GM12864 (cell line): ENCODE measurements around the gene RAD51AP2.
A peak's percentile ranks its signal among the peaks of the same experiment; 100 is the strongest.

Experiments used
- DNase-seq: peaks from one replicate; pipeline ENCODE4 v3.0.0-alpha.2; 2011; ENCODE audit warnings: low read depth
- H3K4me3 ChIP-seq: 2 replicates; pipeline ENCODE4 v1.5.1; 2011; ENCODE audit warnings: mild to moderate bottlenecking, low read depth, low read length, control low read depth
- TF ChIP-seq, protein P1 (sequence below): IDR thresholded peaks from 2 replicates; pipeline ENCODE4 v1.5.1; 2011; ENCODE audit warnings: low read depth, mild to moderate bottlenecking, moderate library complexity, low read length, control low read depth, inconsistent platforms; ENCODE audit errors: missing control alignments

RAD51AP2 gene

DNA sequence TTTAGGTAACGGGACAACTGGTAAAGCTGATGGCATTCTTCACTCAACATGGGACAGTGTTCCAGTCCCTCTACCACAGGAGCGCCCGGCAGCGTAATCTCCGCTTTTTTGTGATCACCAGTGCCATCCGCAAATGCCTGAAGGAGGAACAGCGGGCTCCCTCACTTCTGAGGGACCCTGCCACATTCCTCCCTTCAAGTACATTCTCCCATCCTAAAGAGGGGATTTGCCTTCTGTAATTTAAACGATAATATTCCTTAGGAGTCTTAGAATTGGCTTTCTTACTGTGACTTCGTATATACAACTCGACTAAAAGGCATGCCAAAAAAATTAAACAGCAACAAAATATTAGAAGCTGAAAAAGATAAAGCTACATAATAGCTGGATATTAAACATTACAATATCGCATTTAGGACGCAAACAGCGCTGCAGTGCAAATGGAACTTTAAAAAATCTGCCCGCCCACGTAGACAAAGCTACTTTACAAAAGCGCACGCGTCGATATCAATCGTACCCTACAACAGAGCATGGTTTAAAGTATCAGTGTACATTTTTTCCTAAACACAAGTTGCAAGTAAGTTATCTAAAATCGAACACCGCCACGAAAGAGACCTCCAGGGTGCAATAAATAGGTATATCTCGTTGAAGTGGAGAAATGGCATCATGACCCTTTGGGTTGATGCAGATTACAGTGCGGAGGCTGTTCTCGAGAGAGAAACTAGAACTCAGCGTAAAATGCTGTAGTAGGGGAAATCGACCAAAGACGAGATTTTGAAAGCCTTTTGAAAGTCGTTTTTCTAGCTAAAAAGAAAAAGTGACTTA lies 20.0 kb upstream of the RAD51AP2 start:
- DNase-seq = no peak
- H3K4me3 ChIP-seq = peak overlapping the region; percentile 23
- TF ChIP-seq, protein P1, sequence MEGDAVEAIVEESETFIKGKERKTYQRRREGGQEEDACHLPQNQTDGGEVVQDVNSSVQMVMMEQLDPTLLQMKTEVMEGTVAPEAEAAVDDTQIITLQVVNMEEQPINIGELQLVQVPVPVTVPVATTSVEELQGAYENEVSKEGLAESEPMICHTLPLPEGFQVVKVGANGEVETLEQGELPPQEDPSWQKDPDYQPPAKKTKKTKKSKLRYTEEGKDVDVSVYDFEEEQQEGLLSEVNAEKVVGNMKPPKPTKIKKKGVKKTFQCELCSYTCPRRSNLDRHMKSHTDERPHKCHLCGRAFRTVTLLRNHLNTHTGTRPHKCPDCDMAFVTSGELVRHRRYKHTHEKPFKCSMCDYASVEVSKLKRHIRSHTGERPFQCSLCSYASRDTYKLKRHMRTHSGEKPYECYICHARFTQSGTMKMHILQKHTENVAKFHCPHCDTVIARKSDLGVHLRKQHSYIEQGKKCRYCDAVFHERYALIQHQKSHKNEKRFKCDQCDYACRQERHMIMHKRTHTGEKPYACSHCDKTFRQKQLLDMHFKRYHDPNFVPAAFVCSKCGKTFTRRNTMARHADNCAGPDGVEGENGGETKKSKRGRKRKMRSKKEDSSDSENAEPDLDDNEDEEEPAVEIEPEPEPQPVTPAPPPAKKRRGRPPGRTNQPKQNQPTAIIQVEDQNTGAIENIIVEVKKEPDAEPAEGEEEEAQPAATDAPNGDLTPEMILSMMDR = no peak

DNA sequence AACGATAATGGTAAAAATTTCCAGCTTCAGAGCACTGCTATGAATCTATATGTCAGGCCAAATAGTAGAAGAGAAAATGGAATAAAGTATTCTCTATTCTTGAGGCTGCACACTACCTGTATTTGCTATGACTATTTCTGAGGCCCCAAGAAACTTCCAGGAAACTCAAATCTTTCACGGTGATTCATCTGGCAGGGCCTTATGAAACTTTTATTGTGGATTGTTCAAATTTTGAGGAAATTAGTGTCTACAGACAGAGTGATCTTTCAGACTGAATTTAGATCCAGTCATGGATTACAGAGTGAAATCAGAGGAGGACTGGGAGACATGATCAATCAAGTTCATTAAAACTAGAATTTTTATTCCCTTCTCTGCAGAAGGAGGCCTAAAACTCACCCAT lies 18.2 kb upstream of the RAD51AP2 start:
- TF ChIP-seq, protein P1 = no peak
- DNase-seq = no peak
- H3K4me3 ChIP-seq = no peak overlapping the region

DNA sequence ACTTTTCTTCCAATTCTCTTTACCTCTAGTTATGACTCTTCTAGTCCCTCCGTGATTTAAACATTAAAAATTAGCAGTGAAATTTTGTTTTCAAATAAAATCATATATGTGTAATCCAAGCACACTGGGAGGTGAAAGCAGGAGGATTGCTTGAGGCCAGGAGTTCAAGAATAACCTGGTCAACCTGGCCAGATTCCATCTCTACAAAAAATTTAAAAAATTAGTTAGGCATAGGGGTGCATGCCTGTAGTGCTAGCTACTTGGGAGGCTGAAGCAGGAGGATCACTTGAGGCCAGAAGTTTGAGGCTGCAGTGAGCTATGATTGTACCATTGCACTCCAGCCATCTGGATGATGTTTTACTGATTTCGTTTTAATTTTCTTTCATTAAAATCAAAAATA lies 15.3 kb upstream of the RAD51AP2 start:
- no peak for DNase-seq
- TF ChIP-seq, protein P1 = no peak
- H3K4me3 ChIP-seq = no peak overlapping the region

DNA sequence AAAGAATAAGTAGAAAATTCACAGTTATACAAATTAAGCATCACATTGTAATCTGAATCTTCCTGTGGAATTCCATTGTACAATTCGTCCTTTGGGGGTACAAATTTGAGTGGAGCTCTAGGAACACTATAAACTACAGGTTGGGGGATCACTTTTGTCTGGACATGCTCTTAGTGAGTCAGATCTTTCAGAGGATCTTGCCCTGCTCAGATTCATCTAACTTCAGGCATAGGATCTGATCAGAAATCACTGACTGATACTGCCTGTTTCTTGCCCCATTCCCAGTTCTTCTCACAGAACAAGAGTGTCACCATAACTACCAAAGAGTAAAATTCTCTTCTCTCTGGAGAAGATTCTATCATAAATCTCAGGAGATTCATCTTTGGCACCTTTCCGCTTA lies 11.5 kb upstream of the RAD51AP2 start:
- DNase-seq = no peak
- TF ChIP-seq, protein P1 = no peak
- H3K4me3 ChIP-seq = no peak overlapping the region

DNA sequence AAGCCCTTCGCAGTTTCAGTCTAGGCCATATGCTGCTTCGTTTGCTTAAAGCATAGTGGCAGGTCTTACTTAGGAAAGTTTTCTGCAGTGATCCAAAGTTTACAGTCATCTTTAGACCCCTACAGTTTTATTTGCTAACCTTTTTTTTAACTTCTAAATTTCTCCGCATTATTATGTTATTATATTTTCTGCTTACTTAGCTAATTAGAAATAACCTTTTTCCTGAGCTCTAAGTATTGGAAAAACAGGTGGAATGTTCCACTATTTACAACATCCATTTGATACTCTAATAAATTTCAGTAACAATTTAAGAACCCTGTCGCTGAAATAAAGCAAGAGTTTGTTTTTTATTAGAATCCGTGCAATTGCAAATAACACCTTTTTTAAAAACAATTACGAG lies 4.1 kb upstream of the RAD51AP2 start:
- TF ChIP-seq, protein P1 = no peak
- H3K4me3 ChIP-seq = no peak overlapping the region
- DNase-seq = no peak

DNA sequence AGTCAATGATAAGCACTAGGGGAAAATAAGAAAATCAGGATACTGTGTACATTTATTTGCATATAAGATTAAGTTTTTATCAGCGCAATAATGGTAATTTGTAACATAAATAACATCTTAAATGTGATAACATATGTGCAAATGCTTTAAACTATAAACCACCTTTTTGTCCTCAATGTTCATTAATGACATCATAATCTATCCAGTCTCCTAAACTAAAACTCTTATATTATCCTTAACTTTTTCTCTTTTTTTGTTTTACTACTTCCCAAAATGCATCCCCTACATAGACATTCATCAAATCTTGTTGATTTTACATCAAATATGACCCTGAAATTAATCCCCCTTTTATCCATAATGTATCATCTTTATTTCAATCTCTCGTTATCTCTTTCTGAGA lies 3.4 kb upstream of the RAD51AP2 start:
- TF ChIP-seq, protein P1 = no peak
- H3K4me3 ChIP-seq = no peak overlapping the region
- no peak for DNase-seq

DNA sequence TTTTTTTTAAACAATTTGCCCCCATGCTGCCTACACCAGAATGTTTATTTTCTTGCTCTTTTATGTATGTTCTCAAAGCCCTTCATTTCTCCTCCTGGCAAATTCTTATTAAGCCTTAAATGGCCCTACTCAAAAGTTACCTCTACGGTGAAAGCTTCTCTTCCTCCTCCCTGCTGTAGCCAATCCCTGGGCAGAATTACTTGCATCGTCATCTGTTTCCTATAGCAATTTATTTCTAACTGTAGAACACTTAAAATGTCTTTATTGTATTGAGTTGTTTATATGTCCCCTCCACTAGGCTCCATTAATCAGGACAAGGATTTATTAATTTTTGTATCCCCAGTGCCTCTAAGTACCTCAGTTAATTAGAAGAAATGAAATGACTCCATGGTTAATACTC lies 2.5 kb upstream of the RAD51AP2 start:
- no peak for DNase-seq
- TF ChIP-seq, protein P1 = no peak

More for the DNA sequence above, 2.5 kb upstream of the RAD51AP2 start:
- no peak overlapping the region for H3K4me3 ChIP-seq
